ENCODE measurements around the gene IL31.

- TF ChIP-seq CTCF (IDR thresholded peaks at IDR 0.05), result no peak
- TF ChIP-seq RFX5 (IDR thresholded peaks at IDR 0.05), result no peak
- no peak for TF ChIP-seq SMC3 (IDR thresholded peaks at IDR 0.05)
- TF ChIP-seq MAX (IDR thresholded peaks at IDR 0.05), result no peak
- TF ChIP-seq NR3C1 (IDR thresholded peaks at IDR 0.05), result no peak
- TF ChIP-seq CBX2 (IDR thresholded peaks at IDR 0.05; ENCODE audit: borderline replicate concordance, low read depth), result no peak
- TF ChIP-seq KDM1A (IDR thresholded peaks at IDR 0.05; ENCODE audit: low read depth), result no peak
- TF ChIP-seq KDM5A (IDR thresholded peaks at IDR 0.05), result no peak
- TF ChIP-seq MAFK (IDR thresholded peaks at IDR 0.05; ENCODE audit: partially characterized antibody), result no peak
- TF ChIP-seq EP300 (IDR thresholded peaks at IDR 0.05), result no peak
- no peak for TF ChIP-seq HOXA7 (CRISPR knock-in tag; IDR thresholded peaks at IDR 0.05)
- TF ChIP-seq, protein P1, sequence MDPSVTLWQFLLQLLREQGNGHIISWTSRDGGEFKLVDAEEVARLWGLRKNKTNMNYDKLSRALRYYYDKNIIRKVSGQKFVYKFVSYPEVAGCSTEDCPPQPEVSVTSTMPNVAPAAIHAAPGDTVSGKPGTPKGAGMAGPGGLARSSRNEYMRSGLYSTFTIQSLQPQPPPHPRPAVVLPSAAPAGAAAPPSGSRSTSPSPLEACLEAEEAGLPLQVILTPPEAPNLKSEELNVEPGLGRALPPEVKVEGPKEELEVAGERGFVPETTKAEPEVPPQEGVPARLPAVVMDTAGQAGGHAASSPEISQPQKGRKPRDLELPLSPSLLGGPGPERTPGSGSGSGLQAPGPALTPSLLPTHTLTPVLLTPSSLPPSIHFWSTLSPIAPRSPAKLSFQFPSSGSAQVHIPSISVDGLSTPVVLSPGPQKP (IDR thresholded peaks at IDR 0.05; ENCODE audit: low read depth, low read length), result no peak
Observed at GRCh38 chr12:122204167-122205052, 30.4 kb upstream of the IL31 start.
